IPS-NIHi7 (cell line): ENCODE results near the gene MACROD2.

ENCODE experiments used
- DNase-seq: peaks from one replicate; pipeline ENCODE4 v3.0.0; 2012; ENCODE audit warnings: mixed read lengths; ENCODE audit errors: extremely low spot score

MACROD2 gene

DNA sequence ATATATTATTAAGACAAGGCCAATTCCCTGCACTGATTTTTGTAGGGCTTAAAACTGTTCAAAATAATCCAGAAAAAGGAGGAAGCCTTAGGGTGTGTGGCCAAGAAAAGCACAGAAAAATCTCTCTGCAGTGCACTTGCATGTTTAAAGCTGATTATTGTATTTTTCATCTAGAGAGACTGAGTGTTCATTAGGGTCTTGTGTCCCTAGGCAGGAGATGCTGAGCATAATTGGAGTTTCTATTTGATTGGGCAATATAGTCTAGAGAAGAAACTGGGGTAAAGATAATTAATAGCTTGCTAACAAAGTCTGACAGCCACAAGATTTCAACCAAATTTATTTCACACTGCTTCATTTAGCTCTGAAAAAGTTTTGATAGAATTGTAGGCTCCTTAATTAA is 339.7 kb downstream of the MACROD2 start:
- no peak for DNase-seq

DNA sequence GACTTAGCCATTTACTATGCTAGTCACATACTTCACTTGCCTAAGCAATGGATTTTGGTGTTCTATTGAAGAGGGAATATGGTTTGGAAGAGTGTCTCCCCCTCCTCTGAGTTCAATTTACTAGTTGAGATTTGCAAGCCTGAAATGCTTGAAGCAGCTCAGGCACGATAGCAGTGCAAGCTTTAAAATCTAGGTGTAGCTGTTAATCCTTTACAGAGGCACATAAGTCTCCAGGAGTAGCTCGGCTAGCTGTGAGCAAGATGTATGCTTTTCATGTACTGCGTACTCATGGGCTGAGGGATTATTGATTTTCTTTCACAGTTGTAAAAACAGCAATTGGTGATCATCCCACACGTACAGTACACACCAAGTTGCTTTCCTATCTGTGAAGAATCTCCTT is 341.4 kb downstream of the MACROD2 start:
- DNase-seq: no peak

- peak; percentile 80 for DNase-seq
Observed at GRCh38 chr20:14337400-14338171, 342.3 kb downstream of the MACROD2 start, which contains the start of gene FLRT3. FLRT3 (minus strand) TSS chr20:14337612; CDS start chr20:14327506, 10,106 bp downstream.

GRCh38 chr20:14341801-14342200 is 346.5 kb downstream of the MACROD2 start:
- DNase-seq: no peak

- no peak for DNase-seq
Observed at GRCh38 chr20:14342918-14343317, 347.6 kb downstream of the MACROD2 start.

DNA sequence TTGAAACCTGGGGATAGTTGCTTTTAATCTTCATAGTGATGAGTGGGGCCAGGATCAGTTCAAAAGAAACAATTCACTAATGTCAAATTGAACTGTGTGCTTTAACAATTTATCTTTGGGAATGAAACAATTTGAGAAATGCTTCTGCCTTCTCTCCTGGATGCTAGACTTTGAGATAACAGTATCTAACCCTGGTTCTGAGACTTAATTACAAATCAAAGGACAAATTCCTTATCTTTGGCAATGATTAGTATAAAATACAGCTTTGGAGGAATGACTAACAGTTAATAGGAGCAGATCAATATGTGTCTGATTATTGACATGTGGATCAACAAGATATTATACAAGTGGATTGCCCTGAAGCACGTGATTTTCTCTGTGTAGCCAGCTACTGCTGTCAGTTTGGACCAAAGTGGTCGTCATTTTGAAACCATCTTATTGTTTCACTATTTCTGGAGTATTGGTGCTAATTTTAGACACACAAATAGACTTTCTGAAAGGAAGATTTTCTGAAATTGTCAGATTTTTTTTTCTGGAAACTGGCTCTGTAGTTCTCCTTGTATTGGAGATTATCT is 348.3 kb downstream of the MACROD2 start:
- no peak for DNase-seq

GRCh38 chr20:14344746-14345145 is 349.4 kb downstream of the MACROD2 start:
- DNase-seq: no peak

DNA sequence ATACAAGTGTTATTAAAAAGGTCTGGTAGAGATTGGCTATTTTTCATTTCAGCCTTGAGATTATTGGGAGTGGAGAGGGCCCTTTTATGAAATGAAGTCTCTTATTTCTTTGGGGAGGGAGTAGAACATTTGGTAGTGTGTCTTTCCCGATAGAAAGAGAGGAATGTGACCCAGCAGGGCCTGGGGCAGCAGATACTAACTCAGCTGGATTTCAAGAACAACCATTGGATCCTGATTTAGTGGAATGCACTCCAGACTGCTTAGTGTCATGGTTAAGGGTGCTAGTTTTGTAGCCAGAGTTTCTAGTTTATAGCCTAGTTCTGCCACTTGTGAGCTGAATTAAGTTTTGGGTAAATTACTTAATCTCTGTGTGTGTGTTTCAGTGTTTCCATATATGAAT is 360.5 kb downstream of the MACROD2 start:
- peak; percentile 34 for DNase-seq

DNA sequence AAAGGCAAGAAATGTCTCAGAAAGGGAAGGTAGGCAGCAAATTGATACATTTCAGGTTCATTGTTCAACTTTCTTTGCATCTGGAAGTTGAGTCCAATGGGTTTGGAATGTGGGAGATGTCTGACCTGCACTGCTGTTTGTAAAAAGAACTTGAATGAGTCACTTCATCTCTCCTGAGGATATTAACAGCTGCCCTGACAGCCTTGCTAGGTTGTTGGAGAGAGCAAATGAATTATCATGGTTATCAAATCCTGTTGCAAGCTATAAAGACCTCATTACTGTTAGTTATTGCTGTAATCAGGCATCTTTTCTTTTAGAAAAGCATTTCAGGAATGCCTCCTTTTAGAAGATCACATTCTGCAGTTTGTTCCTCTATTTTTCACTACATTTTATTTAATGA is 365.1 kb downstream of the MACROD2 start:
- DNase-seq: no peak

DNA sequence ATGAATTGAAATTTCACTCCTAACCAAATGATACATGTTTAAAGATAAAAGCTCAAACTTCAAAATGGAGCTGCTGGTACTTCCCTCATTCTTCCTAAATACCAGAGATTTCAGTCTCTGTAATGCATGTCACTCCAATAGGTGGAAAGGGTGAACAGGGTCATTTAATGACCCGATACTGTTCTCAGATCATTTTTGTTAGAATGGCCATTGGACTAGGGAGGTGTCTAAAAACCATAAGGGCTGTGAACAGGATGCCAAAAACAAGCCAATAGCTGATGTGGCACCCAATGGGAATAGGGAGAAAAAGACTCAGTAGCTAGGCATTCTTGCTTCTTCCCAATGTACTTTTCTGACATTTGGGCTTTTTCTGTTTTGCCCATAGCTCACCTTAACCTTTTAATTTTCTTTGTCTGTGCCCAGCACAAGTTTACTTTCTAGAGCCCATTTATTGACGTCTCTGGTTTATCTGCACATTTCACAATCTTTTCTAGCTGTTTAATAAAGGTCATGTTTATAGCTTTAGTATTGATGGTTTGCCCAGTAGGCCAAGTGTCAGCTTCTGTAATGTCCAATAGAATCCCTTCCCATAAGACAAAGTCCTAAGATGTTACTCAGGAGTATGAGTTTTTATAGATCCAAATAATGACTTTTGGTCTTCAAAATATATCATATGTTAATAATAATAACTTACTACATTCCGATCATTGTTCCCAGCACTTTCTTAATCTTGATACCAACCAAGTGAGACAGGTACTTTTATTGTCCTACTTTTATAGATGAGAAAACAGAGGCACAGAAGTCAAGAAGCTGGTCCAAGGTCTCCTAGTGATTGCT is 366.4 kb downstream of the MACROD2 start:
- no peak for DNase-seq

DNA sequence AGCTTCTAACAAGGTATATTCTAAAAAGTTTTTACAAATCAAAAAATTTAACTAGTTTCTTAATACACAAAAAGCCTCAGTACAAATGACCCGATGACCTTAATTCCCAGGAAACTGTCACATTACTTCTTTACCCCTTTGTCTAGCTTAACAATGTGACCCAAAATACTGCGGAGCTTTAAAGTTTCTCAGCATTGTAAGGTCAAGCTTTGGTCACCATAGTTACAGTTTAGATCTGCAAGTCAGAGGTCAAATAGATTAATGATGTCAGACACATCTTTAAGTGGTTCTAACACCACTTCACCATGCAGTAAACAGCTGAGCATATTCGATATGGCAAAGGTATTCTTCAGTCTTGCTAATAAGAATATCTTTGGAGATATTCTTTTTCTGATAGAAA is 378.9 kb downstream of the MACROD2 start:
- no peak for DNase-seq

DNA sequence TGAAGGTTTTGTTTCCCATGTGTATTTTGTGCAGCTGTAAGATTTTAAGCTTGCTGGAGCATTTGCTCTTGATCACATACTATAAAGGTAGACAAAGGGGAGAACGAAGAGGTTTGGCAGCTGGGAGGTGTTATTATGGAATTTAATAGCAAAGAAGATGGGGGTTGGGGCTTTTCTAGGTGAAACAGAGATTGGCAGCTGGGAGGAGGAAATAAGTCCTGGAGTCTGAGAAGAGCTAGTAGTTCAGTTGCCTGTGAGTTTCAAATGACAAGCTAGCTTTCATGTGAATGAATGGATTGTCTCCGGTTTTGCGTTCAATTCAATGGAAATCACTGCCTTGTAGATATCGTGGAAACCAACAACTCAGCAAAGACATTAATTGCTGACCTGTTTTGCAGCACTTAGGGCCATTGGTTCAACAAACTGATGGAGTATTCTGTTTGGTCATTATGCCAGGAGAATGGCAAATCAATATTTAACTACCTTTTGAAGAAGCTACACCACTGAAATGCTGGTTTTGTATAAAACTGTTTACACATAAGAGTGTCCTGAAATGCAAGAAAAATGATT is 380.2 kb downstream of the MACROD2 start:
- DNase-seq: no peak

- DNase-seq: no peak
Observed at GRCh38 chr20:14378326-14378725, 383.0 kb downstream of the MACROD2 start.

DNA sequence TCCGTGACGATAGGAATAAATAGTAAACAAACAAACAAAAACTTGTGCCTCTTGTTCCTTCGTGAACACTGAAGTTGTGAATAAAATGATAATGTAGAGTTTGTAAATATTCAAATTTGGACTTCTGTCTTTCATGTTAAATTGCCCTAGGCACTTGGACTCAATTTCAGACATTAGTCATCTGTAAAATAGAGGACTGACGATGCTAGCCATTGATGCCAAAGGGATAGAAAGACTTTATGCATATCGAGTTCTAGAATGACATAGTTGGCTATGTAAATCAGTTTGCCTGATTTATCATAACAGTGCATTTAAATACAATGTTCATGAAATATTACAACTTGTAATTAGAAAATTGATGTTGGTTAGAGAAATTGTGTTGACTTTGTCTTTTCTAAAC is 388.0 kb downstream of the MACROD2 start:
- DNase-seq: no peak

DNA sequence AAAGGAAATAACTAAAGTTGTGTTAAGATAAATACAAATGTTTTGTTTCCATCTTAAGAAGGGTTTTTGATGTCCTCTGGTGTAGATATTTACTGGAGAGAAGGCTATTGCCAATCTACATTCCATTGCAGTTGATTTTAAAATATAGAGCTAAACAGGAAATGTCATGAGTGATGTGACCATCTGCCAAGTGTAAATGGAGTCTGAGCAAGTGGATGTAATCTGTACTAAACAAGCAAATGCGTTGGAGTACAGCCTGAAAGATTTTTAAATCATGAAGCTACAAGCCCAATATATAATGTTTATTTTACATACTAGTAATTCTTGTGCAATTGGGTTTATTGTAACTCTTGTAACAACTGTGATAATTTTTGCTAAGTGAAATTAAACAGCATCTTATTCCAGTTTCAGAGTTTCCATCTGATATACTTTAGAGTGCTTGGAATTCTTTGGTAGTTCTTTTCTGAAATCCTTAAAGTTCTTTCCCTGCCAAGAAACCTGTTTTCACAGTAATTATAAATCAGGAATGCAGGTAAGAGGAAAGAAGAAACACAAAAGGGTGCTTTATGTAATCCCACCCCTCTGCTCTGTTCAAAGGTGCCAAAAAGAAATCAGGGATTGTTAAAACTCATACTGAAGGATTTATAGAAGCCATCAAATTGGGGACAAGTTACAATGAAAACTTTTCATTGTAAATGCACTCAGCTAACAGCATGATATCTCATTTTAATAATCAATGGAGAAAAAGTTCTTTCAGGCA is 389.3 kb downstream of the MACROD2 start:
- DNase-seq: no peak

GRCh38 chr20:14385176-14385740 is 389.9 kb downstream of the MACROD2 start:
- no peak for DNase-seq

DNA sequence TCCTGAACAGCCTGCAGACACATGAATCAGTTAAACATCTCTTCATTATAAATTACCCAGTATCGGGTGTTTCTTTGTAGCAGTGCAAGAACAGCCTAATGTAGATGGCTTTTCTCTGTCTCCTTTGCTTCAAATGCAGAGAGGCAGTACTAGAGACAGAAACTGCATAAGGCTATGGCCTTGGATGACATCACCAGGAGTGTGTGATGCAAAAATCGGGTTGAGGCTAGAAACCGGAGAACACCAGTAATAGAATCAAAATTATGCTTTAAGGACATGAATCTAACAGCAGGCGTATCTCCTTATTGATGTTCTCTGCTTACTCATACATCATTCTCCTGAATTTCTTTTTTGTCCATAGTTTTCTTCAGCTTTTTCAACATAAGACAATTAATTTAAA is 391.4 kb downstream of the MACROD2 start:
- no peak for DNase-seq

- DNase-seq: no peak
Observed at GRCh38 chr20:14401479-14402138, 406.3 kb downstream of the MACROD2 start.

- no peak for DNase-seq
Observed at GRCh38 chr20:14404515-14404914, 409.2 kb downstream of the MACROD2 start.

DNA sequence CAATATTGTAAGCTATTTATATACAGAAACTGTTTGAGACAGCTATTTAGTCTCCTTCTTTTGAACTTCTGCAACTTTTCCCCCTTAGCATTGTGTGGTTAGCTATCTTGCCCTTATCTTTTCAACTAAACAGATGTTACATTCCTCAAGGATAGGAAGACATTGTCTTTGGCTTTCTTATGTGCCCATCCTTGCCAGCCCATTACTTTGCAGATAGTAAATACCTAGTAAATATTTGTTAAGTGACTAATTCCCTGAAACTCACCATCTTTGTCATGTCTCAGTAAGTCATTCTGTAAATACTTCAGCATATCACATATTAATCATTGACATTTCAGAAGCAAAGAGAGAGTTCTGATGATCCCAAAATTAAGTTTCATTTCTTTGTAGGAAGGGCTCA is 411.2 kb downstream of the MACROD2 start:
- DNase-seq: no peak

GRCh38 chr20:14407336-14407735 is 412.0 kb downstream of the MACROD2 start:
- no peak for DNase-seq
